ENCODE data around the gene ORC4. TPM values are rescaled to one million over a fixed set of nuclear protein-coding genes. Genes with fewer than 3 reads are reported as not detected.
A peak's percentile ranks its signal among the peaks of the same experiment; 100 is the strongest.
"Not testable (repeated sequence)": the region's sequence is repeated elsewhere in the genome, so short reads cannot be mapped to it uniquely, and the experiment has no call there.

The ORC4 gene
- total RNA-seq, 1 donor from 2014 or later, result 35.1 TPM

DNA sequence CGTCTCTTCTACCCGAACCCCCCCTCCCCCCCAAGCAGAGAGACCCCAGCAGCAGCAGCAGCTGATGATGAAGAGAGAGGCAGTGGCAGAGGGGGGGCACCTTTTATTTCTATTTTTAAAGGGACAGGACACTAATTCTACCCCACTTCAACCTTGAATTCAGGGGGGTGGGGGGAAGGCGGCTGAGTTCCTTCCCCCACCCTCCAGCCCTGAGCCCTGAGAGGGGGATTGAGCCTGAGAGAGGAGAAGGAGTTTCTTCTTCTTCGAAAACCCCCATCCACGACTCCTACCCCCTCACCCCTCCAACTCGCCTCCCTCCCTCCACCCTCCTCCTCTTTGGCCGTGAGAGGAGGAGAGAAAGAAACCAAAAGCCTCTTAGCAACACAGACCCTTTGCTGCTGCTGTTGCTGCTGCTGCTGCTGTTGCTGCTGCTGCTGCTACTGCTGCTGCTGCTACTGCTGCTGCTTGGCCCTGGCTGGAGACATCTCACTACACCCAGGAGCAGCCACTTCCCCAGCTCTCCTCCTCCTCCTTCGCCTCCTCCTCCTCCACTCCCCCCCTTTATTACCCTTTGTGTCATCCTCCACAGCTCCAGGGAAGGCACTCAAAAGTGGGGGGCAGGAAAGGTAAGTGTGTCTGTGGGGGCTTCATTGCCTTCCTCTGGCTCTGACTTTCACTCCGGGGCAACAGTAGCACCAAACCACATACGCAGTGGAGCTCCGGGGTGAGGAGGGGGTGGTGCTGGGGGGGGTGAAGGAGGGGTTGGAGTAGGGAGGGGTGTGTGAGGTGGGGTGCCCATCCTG is 723 bp upstream of the ORC4 start, which contains the start of gene MBD5:
TSS of gene MBD5 (plus strand) at position 33 of the 803 bp plus-strand sequence.
- intact Hi-C loops (cut with DNase I), result no loop called here

DNA sequence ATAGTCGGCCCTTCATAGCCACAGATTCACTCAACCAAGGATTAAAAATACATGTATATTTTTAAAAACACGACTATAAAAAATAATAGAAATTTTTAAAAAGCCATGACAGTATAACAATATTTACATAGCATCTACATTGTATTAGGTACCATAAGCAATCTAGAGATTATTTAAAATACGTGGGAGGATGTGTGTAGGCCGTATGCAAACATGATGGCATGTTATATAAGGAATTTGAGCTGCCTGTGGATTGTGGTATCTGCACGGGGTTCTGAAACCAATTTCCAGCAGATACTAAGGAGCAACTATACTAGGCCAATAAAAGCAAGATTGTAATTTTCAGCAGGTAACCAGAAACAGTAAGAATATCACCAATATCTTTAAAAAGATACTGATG is 5.9 kb downstream of the ORC4 start:
- intact Hi-C loops (cut with DNase I), result no loop called here
- no peak for DNase-seq (ENCODE audit: low spot score)

More for the DNA sequence above, 723 bp upstream of the ORC4 start, which contains the start of gene MBD5:
- peak; percentile 80 for DNase-seq (ENCODE audit: low spot score)

DNA sequence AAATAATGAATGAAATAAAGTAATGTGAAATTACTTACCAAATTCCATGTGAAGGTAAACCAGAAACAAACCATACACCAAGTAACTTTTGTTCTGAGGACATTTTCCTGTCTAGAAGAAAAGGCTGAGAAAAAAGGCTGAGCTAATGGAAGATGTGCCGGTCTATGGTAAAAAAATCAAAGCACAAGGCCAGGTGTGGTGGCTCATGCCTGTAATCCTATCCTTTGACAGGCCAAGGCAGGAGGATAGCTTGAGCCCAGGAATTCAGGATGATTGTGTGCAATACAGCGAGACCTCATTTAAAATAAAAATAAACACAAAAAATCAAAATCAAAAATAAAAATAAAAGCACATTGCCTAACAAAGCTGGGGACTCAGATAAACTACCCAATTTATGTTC is 6.7 kb downstream of the ORC4 start:
- DNase-seq (ENCODE audit: low spot score), result no peak
- intact Hi-C loops (cut with DNase I), result no loop called here

DNA sequence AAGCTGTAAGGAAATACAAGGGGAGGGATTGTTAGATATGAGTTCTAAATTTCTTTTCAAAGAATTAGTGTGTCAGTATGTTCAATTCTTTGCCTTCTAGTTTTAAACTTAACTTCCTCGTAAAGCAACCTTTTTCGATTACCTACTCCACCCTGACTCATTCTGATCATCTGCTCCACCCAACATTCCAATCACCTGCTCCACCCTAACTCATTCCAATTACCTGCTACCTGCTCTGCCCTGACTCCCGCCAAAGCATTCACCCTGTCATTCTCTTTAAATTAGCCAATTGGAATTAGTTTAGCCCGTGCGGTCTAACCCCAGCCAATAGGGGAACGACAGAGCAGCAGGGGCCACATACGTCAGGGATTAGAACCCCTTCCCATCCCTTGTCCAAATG is 12.1 kb downstream of the ORC4 start:
- intact Hi-C loops (cut with DNase I); DNase-seq (ENCODE audit: low spot score): not testable (repeated sequence)

DNA sequence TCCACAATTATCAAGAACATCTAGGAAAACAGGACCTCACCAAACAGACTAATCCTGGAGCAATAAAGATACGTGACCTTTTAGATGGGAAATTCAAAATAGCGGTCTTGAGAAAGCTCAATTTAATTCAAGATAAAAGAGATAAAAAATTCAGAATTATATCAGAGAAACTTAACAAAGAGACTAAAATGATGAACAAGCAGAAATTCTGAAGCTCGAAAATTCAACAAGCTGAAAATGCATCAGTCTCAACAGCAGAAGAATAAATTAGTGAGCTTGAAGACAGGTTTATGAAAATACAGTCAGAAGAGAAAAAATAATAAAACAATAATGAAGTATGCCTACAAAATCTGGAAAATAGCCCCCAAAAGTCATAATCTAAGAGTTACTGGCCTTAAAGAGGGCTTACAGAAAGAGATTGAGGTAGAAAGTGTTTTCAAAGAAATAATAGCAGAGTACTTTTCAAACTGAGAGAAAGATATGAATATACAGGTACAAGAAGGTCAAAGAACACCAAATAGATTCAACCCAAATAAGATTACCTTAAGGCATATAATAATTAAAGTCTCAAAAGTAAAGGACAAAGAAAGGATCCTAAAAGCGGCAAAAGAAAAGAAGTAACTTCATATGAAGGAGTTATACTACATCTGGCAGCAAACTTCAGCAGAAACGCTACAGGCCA is 13.2 kb downstream of the ORC4 start:
- intact Hi-C loops (cut with DNase I), result no loop called here
- no peak for DNase-seq (ENCODE audit: low spot score)

DNA sequence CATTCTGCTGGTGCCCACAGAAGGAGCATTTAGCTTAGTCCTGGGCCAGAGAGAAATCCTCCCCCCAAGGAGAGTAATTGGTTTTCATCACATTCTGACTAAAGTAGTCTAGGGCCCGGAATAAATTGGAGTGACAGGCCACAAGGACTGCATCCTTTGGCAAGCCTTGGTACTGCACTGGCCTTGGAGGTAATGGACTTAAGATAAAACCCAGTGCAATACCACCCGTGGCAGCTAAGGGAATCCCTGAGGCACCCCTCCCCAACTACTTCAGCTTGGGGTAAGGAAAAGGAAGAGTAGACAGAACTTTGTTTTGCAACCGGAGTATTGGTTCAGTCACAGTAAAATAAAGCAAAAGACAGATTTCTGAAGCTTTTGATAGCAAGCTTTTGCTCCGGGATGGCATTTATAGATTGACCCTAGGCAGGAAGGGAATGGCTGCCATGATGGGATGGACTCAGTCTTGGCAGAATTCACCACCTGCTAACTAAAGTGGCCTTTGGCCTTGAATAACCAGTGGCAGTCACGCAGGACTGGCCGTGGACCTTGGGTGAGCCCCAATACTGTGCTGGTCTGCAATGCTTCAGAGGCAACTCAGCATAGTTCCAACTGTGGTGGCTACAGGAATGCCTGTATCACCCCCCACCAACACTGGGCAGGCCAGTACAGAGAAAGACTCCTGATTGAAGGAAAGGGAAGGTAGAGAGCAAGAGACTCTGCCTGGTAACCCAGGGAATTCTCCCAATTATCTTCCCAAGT is 14.1 kb downstream of the ORC4 start:
- DNase-seq (ENCODE audit: low spot score), result no peak
- intact Hi-C loops (cut with DNase I), result no loop called here

DNA sequence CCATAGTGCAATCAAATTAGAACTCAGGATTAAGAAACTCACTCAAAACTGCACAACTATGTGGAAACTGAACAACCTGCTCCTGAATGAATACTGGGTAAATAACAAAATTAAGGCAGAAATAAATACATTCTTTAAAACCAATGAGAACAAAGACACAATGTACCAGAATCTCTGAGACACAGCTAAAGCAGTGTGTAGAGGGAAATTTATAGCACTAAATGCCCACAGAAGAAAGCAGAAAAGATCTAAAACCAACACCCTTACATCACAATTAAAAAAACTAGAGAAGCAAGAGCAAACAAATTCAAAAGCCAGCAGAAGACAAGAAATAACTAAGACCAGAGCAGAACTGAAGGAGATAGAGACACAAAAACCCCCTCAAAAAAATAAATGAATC is 18.1 kb downstream of the ORC4 start:
- intact Hi-C loops (cut with DNase I); DNase-seq (ENCODE audit: low spot score): not testable (repeated sequence)

DNA sequence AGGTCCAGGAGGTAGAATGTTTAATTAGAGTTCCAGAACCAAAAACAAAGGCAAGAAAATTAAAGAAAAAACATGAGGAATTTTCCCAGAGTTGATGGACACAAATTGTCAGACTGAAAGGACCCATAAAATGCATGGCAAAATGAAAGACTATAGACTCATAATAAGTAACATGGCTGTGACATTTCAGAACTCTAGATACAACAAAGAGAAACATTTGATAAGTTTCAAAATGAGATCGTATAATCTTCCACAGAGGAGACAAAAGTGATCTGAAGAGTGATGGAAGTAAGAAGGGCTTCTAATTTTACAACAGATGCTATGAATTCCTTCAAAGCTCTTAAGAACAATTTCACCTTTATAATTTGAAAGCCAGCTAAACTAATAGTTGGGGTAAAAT is 20.4 kb downstream of the ORC4 start:
- no peak for DNase-seq (ENCODE audit: low spot score)
- intact Hi-C loops (cut with DNase I), result no loop called here

DNA sequence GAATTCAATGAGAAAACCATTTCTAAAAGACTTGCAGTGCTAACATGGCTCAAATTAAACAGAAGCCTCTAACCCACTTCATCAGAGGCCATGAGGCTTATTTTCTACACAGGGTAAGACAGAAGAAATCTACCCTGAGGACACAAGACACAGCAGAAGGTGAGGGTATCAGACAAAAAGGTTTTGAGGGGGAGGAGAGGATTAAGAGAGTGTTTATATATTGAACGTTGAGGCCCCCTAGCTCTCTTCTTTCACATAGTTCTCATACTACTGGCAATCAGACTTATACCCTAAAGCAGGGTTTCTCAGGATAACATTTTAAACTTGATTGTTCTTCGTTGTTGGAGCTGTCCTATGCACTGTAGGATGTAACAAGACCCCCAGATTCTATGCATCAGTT is 21.4 kb downstream of the ORC4 start:
- intact Hi-C loops (cut with DNase I), result no loop called here
- DNase-seq (ENCODE audit: low spot score), result no peak

DNA sequence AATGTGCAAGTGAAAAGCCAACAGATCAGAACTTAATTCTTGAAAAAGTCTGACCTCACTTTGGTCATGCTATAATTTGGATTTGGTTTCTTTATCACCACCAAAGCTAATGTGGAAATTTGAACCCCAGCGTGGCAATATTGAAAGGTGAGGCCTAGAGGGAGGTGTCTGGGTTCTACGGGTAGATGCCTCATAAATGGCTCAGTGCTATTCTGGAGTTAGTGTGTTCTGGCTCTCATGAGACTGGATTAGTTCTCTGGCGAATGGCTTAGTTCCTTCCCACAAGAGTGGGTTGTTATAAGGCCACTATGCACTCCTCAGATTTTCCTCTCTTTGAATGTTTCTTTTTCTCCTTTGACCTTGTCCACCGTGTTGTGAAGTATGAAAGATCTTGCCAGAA is 22.3 kb downstream of the ORC4 start:
- intact Hi-C loops (cut with DNase I), result no loop called here
- no peak for DNase-seq (ENCODE audit: low spot score)

DNA sequence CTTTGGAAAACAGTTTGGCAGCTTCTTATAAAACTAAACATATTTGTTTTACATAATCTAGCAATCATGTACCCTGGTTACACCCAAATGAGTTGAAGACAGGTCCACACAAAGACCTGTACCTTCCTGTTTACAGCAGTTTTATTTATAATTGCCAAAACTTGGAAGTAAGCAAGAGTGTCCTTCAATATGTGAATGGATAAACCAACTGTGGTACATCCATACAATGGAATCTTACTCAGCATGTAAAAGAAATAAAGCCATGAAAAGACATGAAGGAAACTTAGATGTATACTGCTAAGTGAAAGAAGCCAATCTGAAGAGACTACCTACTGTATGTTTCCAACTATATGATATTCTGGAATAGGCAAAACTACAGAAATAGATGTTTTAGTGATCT is 23.7 kb downstream of the ORC4 start:
- intact Hi-C loops (cut with DNase I), result no loop called here
- DNase-seq (ENCODE audit: low spot score), result no peak

DNA sequence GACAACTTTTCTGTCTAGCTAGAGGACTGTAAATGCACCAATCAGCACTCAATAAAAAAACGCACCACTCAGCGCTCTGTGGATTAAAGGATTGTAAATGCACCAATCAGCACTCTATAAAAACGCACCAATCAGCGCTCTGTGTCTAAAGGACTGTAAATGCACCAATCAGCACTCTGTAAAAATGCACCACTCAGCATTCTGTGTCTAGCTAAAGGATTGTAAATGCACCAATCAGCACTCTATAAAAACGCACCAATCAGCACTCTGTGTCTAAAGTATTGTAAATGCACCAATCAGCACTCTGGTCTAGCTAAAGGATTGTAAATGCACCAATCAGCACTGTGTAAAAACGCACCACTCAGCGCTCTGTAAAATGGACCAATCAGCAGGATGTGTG is 25.6 kb downstream of the ORC4 start:
- DNase-seq (ENCODE audit: low spot score), result not testable (repeated sequence)
- intact Hi-C loops (cut with DNase I), result loop anchor here (5.0 kb wide), 1 partner anchor 512 kb away; no protein-coding TSS in a partner anchor

DNA sequence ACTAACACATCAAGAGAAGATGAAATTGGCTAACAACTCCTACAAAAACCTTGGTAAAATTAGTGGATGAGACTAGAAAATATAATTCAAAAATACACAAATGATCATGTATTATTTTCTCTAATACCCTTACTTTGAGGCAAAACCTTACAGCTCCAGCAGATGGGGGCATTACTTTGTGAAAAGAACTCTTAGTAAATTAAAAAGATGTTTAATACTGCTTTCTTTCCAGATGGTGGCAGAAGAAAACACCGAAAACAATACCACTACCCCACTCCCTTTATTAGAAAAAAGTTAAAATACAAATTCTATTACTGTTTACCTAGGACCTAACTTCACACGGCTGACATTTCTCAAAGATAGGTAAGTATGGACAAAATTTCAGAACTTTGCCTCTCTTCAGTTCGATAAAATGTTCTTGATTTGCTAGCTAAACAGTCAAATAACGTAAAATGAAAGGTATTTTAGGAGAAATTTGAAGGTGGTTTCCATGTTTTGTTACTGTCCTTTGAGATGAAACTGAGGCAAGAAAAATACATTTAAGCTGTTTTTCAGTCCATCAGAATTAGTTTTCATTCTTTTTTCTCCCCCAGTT is 30.6 kb downstream of the ORC4 start:
- intact Hi-C loops (cut with DNase I), result loop anchor here (5.0 kb wide), 1 partner anchor 517 kb away; no protein-coding TSS in a partner anchor
- no peak for DNase-seq (ENCODE audit: low spot score)

DNA sequence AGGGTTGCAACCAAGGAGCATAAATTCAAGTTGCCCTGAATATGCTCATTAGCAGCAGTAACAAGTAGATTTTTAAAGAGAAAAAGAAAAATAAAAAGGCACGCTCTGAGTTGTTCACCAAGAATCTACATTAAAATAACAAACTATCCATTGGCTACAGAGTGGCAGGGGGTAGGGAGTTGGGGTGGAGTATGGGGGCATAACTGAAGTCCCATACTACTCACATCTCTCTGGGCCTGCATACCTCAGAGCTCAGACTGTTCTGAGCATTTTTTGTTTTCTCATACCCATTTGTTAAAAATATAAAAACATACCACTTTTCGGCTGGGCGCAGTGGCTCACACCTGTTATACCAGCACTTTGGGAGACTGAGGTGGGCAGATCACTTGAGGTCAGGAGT is 31.4 kb downstream of the ORC4 start:
- intact Hi-C loops (cut with DNase I), result no loop called here
- DNase-seq (ENCODE audit: low spot score), result no peak

DNA sequence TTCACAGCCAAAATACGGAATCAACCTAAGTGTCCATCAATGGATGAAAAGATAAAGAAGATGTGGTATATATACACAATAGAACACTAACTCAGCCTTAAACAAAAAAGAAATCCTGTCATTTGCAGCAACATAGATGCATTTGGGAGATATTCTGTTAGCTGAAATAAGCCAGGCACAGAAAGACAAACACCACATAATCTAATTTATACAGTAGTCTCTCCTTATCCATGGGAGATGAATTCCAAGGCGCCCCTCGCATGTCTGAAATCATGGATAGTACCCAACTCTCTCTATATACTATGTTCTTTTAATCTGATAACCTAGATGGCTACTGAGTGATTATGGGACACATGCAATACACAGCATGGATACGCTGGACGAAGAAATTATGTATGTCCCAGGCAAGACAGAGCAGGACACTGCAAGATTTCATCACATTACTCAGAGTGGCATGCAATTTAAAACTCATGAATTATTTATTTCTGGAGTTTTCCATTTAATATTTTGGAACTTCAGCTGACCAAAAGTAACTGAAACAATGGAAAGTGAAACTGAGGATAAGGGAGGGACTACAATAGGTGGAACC is 39.5 kb downstream of the ORC4 start:
- intact Hi-C loops (cut with DNase I), result no loop called here
- DNase-seq (ENCODE audit: low spot score), result no peak

DNA sequence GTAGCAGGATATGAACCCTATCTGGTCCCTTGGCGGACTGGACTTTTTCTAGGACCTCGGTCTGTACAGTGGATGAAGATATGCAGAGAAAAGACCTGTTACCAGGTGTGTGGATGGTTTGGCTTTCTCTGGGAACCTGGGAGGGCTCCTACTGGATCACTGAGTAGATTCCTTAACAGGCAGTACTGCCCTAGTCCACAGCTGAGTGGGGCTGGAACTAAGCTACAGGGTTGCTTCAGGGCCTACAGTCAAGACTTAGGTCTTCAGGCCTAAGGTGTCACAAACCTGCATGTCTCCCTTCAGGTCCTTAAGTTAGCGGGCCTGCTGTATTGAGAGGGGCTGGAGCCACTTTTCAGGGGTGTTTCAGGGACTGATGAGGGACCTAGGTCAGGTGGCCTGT is 42.9 kb downstream of the ORC4 start:
- intact Hi-C loops (cut with DNase I), result no loop called here
- no peak for DNase-seq (ENCODE audit: low spot score)

DNA sequence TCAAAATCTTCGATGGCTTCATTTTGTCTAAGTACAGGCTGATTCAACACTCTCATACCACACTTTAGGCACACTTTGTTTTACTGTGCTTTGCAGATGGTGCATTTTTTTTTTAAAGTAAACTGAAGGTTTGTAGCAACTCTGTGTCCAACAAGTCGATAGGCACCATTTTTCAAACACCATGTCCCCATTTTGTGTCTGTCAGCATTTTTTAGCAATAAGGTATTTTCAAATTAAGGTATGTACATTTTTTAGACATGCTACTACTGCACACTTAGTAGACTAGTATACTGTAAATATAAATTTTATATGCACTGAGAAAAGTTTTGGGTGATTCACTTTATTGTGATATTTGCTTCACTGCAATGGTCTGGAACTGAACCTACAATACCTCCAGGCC is 44.4 kb downstream of the ORC4 start:
- DNase-seq (ENCODE audit: low spot score), result no peak

DNA sequence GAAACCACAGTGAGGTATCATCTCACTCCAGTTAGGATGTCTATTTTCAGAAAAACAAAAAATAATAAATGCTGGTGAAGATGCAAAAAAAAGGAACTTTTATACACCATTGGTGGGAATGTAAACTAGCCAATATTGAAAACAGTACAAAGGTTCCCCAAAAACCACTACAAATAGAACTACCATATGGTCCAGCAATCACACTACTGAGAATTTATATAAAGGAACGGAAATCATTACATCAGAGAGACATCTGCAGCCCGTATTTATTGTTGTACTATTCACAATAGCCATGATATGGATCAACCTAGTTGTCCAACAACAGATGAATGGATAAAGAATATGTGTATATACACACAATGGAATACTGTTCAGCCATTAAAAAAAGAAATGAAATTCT is 52.0 kb downstream of the ORC4 start:
- intact Hi-C loops (cut with DNase I), result no loop called here
- no peak for DNase-seq (ENCODE audit: low spot score)

More for the DNA sequence above, 44.4 kb downstream of the ORC4 start:
- intact Hi-C loops (cut with DNase I), result no loop called here

DNA sequence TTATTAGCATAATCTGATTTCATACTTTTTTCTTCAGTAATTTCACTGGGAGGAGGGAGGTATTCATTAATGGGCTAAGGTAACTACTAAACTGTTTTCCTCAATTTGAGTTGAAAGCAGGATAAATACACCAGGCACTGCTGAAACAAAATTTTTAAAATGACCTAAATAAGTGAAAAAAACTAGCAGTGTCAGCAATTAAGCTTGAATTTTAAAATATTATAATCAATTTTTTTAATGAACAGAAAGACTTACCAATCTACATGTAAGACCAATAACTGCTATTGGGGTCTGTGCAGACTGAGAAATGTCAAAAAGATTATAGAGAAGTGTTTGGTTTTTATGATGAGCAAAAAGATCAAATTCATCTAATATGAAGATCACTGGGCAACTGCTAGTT is 68.4 kb downstream of the ORC4 start:
- DNase-seq (ENCODE audit: low spot score), result no peak
- intact Hi-C loops (cut with DNase I), result no loop called here

DNA sequence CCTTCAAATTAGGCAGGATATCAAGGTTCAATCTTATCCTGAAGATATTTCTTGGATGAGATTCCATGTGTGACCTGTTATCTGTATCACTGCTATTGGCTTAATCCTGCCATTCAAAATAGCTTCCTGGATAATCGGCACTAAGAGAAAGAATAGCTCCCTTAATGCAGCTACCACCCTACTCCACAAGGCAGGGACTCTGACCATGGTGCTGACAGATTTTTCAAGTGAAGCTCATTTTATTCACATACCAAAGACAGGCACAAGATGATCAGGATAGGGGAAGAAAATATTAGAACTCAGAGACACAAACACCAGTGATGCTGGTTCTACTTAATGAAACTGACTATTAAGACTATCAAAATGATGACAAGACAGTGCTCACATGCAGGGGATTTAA is 74.9 kb downstream of the ORC4 start:
- intact Hi-C loops (cut with DNase I), result no loop called here
- no peak for DNase-seq (ENCODE audit: low spot score)
